GM10248 (cell line): Measurements from ENCODE around the gene ARHGAP12.

ENCODE experiments used
- CTCF ChIA-PET: fragments of 300-600 bp; sonication (Branson Sonifier 250); formaldehyde crosslinking; extraction: SDS; loops from one replicate; lab custom pipeline; 2021; ENCODE audit warnings: antibody characterized with exemption; lab: Yijun Ruan, JAX
- POLR2A ChIA-PET: fragments of 350-650 bp; sonication (Branson Sonifier 250); formaldehyde crosslinking; extraction: SDS; loops from one replicate; lab custom pipeline; 2020; ENCODE audit warnings: antibody characterized with exemption; lab: Yijun Ruan, JAX
- DNase-seq: peaks from one replicate; pipeline ENCODE4 v3.0.0; 2012; ENCODE audit errors: extremely low spot score
- TF ChIP-seq, protein P1 (sequence below): IDR thresholded peaks from 2 replicates; pipeline ENCODE4 v1.5.1; 2012; ENCODE audit warnings: mild to moderate bottlenecking, low read depth; ENCODE audit errors: extremely low read depth, missing control alignments, control extremely low read depth

ARHGAP12 gene

DNA sequence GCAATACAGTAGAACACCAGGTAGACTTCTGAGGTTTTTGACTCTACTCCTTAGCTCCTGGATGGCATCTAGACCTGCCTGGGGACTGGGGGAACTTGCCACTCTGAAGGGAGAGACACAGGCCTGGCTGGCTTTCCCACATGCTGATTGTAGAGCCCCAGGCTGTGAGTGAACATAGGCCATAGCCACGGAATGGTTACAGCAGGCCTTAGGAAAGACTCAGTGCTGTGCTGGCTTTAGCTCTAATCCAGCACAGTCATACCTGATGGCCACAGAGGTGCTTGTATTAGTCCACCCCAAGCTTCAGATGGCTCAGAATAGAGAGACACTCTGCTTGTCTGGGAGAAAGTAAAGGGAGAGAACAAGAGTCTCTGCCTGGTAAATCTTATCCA is 35.0 kb upstream of the ARHGAP12 start:
- POLR2A ChIA-PET: no interaction called here
- TF ChIP-seq, protein P1, sequence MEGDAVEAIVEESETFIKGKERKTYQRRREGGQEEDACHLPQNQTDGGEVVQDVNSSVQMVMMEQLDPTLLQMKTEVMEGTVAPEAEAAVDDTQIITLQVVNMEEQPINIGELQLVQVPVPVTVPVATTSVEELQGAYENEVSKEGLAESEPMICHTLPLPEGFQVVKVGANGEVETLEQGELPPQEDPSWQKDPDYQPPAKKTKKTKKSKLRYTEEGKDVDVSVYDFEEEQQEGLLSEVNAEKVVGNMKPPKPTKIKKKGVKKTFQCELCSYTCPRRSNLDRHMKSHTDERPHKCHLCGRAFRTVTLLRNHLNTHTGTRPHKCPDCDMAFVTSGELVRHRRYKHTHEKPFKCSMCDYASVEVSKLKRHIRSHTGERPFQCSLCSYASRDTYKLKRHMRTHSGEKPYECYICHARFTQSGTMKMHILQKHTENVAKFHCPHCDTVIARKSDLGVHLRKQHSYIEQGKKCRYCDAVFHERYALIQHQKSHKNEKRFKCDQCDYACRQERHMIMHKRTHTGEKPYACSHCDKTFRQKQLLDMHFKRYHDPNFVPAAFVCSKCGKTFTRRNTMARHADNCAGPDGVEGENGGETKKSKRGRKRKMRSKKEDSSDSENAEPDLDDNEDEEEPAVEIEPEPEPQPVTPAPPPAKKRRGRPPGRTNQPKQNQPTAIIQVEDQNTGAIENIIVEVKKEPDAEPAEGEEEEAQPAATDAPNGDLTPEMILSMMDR: no peak
- CTCF ChIA-PET: interaction anchor here (3.5 kb wide), 1 partner anchor 12 kb away, joined by 13 read pairs; no protein-coding TSS in a partner anchor
- DNase-seq: no peak

DNA sequence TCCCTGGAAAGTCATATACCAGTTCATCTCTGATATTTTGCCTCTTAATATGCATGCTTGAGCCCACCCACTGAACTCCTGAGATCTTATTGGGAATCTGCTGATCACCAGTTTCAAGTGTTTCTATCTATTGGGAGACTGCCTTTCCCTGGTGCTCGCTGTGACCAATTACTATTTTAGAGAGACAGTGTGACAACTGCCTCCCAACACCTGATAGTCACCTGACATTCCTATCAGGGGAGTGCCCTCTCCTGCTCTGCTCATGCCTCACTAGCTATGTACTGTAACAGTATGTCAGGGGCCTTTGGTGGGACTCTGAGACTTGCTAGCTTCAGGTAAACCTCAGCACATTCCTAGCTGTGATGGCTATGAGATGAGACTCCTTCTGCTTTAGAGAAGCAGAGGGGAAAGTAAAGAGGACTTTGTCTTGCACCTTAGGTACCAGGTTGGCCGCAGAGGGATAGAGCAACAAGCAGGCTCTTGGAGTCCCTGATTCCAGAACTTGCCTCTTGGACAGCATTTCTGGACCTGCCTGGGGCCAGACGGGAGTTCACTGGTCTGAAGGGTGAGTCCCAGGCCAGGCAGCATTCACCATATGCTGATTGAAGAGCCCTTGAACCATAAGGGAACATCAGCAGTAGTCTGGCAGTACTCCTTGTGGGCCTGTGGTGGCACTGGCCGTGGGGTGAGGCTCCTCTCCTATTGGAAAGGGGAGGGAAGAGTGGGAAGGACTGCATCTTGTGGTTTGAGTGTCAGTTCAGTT is 34.4 kb upstream of the ARHGAP12 start:
- ChIA-PET CTCF (interaction anchor here (1.3 to 3.5 kb wide), 2 partner anchors 13 to 61 kb away, joined by 3 to 13 read pairs; no protein-coding TSS in a partner anchor), POLR2A (no interaction called here)
- TF ChIP-seq, protein P1: no peak
- no peak for DNase-seq

DNA sequence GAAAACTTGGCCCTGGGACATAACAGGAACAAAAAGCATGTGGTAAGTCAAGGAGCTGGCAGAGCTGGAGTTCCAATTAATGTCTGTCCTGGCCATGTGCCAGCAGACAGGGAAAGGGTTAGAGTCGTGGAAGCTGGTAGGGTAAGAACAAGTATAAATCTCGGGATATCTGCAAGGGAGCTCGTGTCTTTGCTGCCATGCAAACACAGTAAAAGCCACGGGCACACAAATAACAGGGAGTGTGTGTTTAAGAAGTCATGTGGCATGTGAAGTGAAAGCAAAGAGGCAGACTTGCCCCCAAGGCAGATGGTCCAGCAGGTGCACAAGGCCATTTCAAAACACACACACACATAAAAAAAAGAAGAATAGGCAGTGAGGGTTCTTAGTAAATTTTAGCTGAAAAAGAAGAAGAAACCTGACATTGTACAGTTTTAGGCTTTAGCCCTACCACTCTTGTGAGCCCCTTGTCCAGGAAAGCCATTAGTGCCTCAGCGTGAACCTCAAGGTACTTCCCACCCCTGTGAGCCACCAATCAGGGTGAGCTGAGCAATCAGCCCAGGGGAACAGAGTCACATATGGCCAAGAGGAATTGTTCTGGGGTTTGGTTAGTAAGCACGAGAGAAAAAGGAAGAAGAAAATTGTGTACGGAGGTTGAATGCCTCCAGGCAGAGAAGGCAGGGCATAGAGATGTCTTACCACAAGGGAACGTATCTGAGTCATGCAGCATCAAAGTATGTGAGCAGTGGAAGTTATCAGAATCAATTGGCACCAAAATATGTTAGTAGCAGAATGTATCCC is 32.8 kb upstream of the ARHGAP12 start:
- DNase-seq: peak; percentile 15
- TF ChIP-seq, protein P1: no peak
- POLR2A ChIA-PET: no interaction called here
- CTCF ChIA-PET: interaction anchor here (1.3 to 3.5 kb wide), 3 partner anchors 11 to 59 kb away, joined by 3 to 13 read pairs (median 4); no protein-coding TSS in a partner anchor

DNA sequence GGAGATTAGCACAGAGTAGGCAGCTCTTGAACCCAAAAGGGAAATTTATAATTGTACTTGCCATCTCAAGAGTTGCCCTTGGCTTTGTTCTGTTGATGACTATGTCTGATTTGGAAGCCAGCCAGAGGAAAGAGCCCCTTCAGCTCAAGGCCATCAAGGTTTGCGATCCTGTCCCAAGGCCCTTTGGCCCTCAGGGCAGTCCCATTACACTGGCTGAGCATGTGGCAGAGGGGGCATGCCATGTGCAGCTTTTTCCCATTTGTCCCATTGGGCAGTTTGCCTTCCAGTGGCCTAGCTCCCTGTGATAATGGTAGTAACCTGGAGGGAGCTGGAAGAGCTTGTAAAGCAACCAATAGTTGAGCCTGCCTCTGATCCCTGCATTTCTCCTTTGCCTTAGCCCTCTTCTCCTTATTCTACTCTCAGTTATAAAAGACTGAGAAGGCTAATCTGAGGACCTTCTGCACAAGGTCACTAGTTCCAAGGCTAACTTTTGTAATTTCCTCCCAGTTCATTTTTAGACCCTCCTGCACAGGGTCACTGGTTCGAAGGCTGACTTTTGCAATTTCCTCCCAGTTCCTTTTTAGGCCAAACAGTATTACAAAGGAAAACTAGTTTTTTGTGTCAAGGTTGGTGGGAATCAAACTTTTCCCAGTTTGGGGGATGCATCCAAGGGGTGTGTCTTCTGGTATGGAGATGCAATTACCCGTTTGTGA is 31.0 kb upstream of the ARHGAP12 start:
- TF ChIP-seq, protein P1: no peak
- no peak for DNase-seq
- ChIA-PET CTCF (interaction anchor here (1.0 kb wide), 1 partner anchor 27 kb away, joined by 3 read pairs; no protein-coding TSS in a partner anchor), POLR2A (no interaction called here)

DNA sequence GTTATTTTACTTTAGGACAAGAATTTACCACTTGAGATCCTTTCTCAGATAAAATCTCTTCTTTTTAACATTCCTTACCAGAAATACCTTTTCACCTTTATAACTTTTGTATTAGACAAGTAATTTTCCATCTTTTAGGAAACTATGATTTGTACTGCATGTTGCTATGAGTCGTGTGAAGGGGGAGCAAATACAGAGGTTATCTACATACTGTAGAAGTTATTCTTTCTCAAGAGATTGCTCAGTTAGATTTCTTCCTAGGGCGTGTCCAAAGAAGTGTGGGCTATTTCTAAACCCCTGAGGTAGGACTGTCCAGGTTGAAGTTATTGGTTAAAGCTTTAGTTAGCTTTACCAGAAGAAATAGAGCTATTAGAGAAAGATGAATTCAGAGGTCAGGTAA is 30.2 kb upstream of the ARHGAP12 start:
- TF ChIP-seq, protein P1: no peak
- POLR2A ChIA-PET: no interaction called here
- DNase-seq: no peak
- CTCF ChIA-PET: interaction anchor here (1.0 to 1.6 kb wide), 3 partner anchors 25 to 34 kb away, joined by 3 read pairs; no protein-coding TSS in a partner anchor

DNA sequence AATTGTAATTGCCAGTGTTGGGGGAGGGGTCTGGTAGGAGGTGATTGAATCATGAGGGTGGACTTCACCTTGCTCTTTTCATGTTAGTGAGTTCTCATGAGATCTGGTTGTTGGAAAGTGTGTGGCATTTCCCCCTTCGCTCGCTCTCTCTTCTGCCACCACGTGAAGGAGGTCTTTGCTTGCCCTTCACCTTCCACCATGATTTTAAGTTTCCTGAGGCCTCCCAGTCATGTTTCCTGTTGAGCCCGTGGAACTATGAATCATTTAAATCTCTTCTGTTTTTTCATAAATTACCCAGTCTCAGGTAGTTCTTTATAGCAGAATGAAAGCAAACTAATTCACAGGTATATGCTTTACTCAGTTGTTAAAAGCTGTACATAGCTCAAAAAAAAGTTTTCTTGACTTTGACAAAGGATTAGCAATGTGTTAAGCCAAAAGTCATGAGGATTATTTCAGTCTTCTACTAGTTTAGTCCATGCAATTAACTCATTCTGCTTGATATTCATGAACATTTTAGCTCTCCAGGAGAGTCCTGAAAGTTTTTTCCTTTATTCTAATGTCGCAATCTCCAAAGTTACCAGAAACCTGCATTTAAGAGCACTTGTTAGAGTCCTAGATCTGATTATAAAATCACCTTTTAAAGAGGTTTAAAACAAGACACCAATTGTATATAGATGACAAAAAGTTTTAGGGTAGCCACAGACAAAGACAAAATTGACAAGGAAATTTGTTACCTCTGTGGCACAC is 27.7 kb upstream of the ARHGAP12 start:
- DNase-seq: no peak
- TF ChIP-seq, protein P1: no peak
- ChIA-PET CTCF (interaction anchor here (0.6 to 1.3 kb wide), 2 partner anchors 9 to 215 kb away, joined by 3 read pairs; no protein-coding TSS in a partner anchor), POLR2A (no interaction called here)
